PC-9 (cell line): Measurements from ENCODE around the gene TUBB4B. TPM values are rescaled to one million over a fixed set of nuclear protein-coding genes. Genes with fewer than 3 reads are reported as not detected.

ENCODE experiments used
- BruUV-seq: library from RNA; stranded (reverse); fragments of 400-500 nt; replicated peaks from 2 replicates; lab custom pipeline; 2021; lab: Mats Ljungman, UMichigan
- CTCF ChIA-PET: fragments of 300-600 bp; sonication (Branson Sonifier 250); formaldehyde crosslinking; loops from one replicate; lab custom pipeline; 2022; ENCODE audit warnings: antibody characterized with exemption; lab: Charles Lee
- POLR2A ChIA-PET: fragments of 300-600 bp; sonication (Branson Sonifier 250); formaldehyde crosslinking; loops from one replicate; lab custom pipeline; 2022; ENCODE audit warnings: antibody characterized with exemption; ENCODE audit not compliant: unreplicated experiment; lab: Charles Lee
- DNase-seq, 2 experiments: peaks; one replicate each; pipeline versions ENCODE4 v3.0.0 to v3.0.0-alpha.2; 2015 to 2022; ENCODE audit warnings: mixed read lengths in 1 of 2
- H2AFZ ChIP-seq: fragments of 200-600 bp; sonication (generic); 2 replicates; pipeline ENCODE4 v1.8.1; 2017; ENCODE audit warnings: antibody characterized with exemption
- H3F3A ChIP-seq: fragments of 200-600 bp; sonication (generic); 2 replicates; pipeline ENCODE4 v1.8.1; 2017; ENCODE audit warnings: antibody characterized with exemption, mild to moderate bottlenecking, low read depth; ENCODE audit not compliant: insufficient read depth
- H3K27ac ChIP-seq: fragments of 200-600 bp; sonication (generic); 2 replicates; pipeline ENCODE4 v1.6.1; 2016; ENCODE audit warnings: mixed run types
- H3K27me3 ChIP-seq: fragments of 200-600 bp; sonication (generic); 2 replicates; pipeline ENCODE4 v1.6.1; 2016; ENCODE audit warnings: low read depth, mixed run types; ENCODE audit not compliant: insufficient read depth
- H3K36me3 ChIP-seq: fragments of 200-600 bp; sonication (generic); 2 replicates; pipeline ENCODE4 v1.6.1; 2016; ENCODE audit warnings: low read depth, mixed run types
- H3K4me1 ChIP-seq: fragments of 200-600 bp; sonication (generic); replicated peaks from 2 replicates; pipeline ENCODE4 v1.6.1; 2016; ENCODE audit warnings: mixed run types; ENCODE audit not compliant: insufficient read depth
- H3K4me2 ChIP-seq: fragments of 200-600 bp; sonication (generic); 2 replicates; pipeline ENCODE4 v1.6.1; 2017; ENCODE audit warnings: mixed run types
- H3K4me3 ChIP-seq: fragments of 200-600 bp; sonication (generic); 2 replicates; pipeline ENCODE4 v1.6.1; 2016; ENCODE audit warnings: mixed run types
- H3K79me2 ChIP-seq: fragments of 200-600 bp; sonication (generic); 2 replicates; pipeline ENCODE4 v1.6.1; 2017; ENCODE audit warnings: low read depth, mixed run types
- H3K9me2 ChIP-seq: fragments of 200-600 bp; sonication (generic); 2 replicates; pipeline ENCODE4 v1.8.1; 2017; ENCODE audit warnings: mild to moderate bottlenecking; ENCODE audit not compliant: insufficient read depth
- H3K9me3 ChIP-seq: fragments of 200-600 bp; sonication (generic); 2 replicates; pipeline ENCODE4 v1.8.1; 2016; ENCODE audit warnings: low read depth; ENCODE audit not compliant: insufficient read depth
- H4K20me1 ChIP-seq: fragments of 200-600 bp; sonication (generic); 2 replicates; pipeline ENCODE4 v1.8.1; 2017; ENCODE audit not compliant: insufficient read depth
- EZH2 ChIP-seq: fragments of 200-600 bp; sonication (generic); IDR thresholded peaks from 2 replicates; pipeline ENCODE4 v1.8.0; 2017; ENCODE audit warnings: antibody characterized with exemption, low read depth
- intact Hi-C: fragments of 100-400 bp; cut with micrococcal nuclease; formaldehyde crosslinking; loops from one replicate; pipeline ENCODE4 v1.10.0; 2022; ENCODE audit not compliant: unreplicated experiment
- total RNA-seq: library from RNA; stranded (reverse); gene quantifications from 2 replicates; pipeline ENCODE4 v1.2.3, GENCODE V29; 2021
- TF ChIP-seq, protein P1 (sequence below): fragments of 200-600 bp; sonication (generic); conservative IDR thresholded peaks from 2 replicates; pipeline ENCODE4 v1.6.1; 2017; ENCODE audit warnings: mixed run types, antibody characterized with exemption, mild to moderate bottlenecking, moderate library complexity

TUBB4B gene
- total RNA-seq, 1 experiment from 2014 or later: 494 TPM

DNA sequence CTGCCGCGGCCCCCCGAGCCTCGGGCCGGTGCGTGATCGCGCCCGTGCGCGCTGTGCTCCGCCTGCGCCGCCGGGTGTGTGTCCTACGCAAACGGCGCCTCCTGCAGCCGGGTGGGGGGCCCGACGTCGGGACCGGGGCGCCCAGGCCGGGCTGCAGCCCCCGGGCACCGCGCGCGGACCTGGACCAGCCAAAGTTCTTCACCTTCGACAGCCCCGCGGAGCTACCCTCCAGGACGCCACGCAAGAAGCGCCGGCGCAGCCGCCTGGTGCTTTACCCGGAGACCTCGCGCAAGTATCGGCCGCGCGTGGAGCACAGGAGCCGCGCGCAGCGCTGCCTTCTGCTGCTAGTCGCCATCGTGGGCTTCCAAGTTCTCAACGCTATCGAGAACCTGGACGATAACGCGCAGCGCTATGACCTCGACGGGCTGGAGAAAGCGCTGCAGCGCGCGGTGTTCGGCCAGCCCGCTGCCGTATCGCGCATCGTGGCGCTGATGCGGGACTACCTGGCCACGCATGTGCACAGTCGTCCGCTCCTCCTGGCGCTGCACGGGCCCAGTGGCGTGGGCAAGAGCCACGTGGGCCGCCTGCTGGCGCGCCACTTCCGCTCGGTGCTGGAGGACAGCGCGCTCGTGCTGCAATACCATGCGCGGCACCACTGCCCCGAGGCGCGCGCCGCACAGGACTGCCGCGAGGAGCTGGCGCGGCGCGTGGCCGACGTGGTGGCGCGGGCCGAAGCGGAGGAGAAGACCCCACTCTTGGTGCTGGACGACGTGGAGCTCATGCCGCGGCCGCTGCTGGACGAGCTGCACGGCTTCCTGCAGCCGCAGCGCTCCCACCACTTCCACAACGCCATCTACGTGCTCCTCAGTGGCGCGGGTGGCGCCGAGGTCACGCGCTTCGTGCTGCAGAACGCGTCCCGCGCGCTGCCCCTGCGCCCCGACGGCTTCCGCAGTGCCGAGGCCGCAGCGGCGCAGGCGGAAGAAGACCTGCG lies 37.9 kb downstream of the TUBB4B start:
- ChIA-PET POLR2A (no interaction called here), CTCF (no interaction called here)
- H4K20me1 ChIP-seq: no peaks in the 10 kb centered on the region
- no peaks in the 10 kb centered on the region for H3K9me2 ChIP-seq
- peak overlapping the region; percentile 89; the same call in 1 of the 2 replicates for H3K4me3 ChIP-seq
- peaks cover 16% of the 10 kb centered on the region for H3K4me1 ChIP-seq
- H3K79me2 ChIP-seq: peaks cover 26% of the 10 kb centered on the region; the same call in 1 of the 2 replicates
- no peak for DNase-seq
- H3K36me3 ChIP-seq: peaks cover 7% of the 10 kb centered on the region; the same call in 1 of the 2 replicates
- no peak overlapping the region for H3K27ac ChIP-seq
- H3K4me2 ChIP-seq: peak overlapping the region; percentile 83
- peaks cover 24% of the 10 kb centered on the region for H3F3A ChIP-seq
- no TSS peak for BruUV-seq
- H2AFZ ChIP-seq: no peak overlapping the region
- intact Hi-C loops: no loop called here
- H3K9me3 ChIP-seq: no peaks in the 10 kb centered on the region
- TF ChIP-seq, protein P1, sequence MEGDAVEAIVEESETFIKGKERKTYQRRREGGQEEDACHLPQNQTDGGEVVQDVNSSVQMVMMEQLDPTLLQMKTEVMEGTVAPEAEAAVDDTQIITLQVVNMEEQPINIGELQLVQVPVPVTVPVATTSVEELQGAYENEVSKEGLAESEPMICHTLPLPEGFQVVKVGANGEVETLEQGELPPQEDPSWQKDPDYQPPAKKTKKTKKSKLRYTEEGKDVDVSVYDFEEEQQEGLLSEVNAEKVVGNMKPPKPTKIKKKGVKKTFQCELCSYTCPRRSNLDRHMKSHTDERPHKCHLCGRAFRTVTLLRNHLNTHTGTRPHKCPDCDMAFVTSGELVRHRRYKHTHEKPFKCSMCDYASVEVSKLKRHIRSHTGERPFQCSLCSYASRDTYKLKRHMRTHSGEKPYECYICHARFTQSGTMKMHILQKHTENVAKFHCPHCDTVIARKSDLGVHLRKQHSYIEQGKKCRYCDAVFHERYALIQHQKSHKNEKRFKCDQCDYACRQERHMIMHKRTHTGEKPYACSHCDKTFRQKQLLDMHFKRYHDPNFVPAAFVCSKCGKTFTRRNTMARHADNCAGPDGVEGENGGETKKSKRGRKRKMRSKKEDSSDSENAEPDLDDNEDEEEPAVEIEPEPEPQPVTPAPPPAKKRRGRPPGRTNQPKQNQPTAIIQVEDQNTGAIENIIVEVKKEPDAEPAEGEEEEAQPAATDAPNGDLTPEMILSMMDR: no peak
- TF ChIP-seq EZH2: no peak
- H3K27me3 ChIP-seq: no peaks in the 10 kb centered on the region

DNA sequence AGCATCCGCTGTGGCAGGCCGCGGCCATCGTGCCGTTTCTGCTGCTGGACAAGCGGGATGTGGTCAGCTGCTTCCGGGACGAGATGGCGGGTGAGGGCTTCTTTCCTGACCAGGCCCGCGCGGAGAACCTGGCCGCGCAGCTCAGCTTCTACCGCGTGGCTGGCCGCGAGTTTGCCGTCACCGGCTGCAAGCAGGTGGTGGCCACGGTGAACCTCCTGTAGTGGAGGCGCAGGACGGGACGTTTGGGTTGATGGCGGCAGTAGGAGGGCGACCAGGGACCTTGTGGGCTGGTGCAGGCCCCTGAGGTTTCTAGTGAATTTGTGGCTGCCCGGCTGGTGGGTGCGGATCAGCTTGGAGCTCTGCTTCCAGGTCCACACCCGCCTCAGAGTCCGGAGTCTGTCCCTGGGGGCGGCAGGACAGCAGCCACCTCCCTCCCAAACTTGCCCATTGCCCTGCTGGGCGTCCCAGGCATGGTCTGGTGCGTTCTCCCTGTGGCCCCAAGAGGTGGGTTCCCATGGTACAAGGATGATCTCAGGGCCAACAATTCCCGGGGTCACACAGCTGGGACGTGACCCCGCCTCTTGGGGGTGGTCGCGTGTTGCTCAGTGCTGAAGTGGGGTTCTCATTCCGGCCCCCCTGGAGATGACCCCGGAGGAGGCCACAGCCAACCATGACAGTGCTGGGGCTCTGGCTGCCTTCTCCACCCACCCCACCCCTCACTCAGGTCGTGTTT lies 38.8 kb downstream of the TUBB4B start:
- Histone ChIP-seq H3K36me3 (peaks cover 7% of the 10 kb centered on the region; the same call in 1 of the 2 replicates), H3K27me3 (no peaks in the 10 kb centered on the region), H3K4me3 (no peak overlapping the region), H3K9me2 (no peaks in the 10 kb centered on the region), H3K4me1 (peaks cover 16% of the 10 kb centered on the region), H2AFZ (no peak overlapping the region), H3F3A (peaks cover 22% of the 10 kb centered on the region), H3K27ac (no peak overlapping the region), H4K20me1 (no peaks in the 10 kb centered on the region), H3K79me2 (peaks cover 26% of the 10 kb centered on the region; the same call in 1 of the 2 replicates), H3K4me2 (no peak overlapping the region), H3K9me3 (no peaks in the 10 kb centered on the region)
- intact Hi-C loops: no loop called here
- CTCF ChIA-PET: no interaction called here
- TF ChIP-seq, protein P1: no peak
- TF ChIP-seq EZH2: no peak
- POLR2A ChIA-PET: no interaction called here
- BruUV-seq: no TSS peak
- DNase-seq: no peak

DNA sequence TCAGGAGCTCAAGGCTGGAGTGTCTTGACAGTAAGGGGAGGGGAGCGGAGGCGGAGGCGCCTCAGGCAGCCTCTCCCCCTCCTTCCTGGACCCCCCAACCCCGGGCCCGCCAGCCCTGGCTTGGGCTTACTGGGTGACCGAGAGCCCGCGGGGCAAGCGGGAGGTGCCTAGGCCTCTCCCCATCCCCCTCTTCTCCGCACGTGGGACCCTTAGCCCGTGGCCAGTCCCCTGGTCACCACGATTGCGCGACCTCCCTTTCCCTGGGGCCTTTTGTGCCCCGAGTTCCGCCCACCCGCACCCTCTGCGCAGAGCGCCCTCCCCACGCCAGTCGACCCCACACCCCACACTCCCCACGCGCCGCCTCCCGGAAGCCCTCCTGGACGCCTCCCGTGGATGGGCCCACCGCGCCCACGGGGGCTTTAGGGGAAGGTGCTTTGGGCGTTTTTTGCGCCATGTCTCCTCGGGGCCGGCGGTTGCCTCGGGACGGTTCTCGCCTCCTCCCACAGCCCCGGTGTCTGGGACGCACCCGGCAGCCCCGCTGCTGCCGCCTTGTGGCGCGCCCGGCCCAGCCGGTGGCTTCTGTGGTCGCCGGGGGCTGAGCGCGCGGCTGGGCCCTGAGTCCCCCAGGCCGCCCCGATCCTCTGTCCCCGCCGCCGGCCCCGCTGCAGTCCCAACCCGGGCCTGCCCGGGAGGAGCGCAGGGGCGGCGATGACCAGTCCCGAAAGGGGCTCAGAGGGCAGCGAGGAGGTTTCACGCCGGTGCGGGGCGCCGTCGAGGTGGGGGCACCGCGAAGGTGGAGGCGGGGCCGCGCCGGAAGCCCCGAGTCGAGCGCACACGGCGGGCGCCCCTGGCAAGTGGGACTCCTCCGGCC lies 39.6 kb downstream of the TUBB4B start:
- no peak overlapping the region for H2AFZ ChIP-seq
- peaks cover 7% of the 10 kb centered on the region; the same call in 1 of the 2 replicates for H3K36me3 ChIP-seq
- no peaks in the 10 kb centered on the region for H3K9me2 ChIP-seq
- CTCF ChIA-PET: no interaction called here
- H4K20me1 ChIP-seq: no peaks in the 10 kb centered on the region
- DNase-seq: no peak
- no peak overlapping the region for H3K4me2 ChIP-seq
- peaks cover 26% of the 10 kb centered on the region; the same call in 1 of the 2 replicates for H3K79me2 ChIP-seq
- peaks cover 16% of the 10 kb centered on the region for H3F3A ChIP-seq
- POLR2A ChIA-PET: no interaction called here
- intact Hi-C loops: no loop called here
- BruUV-seq: no TSS peak
- peaks cover 16% of the 10 kb centered on the region for H3K4me1 ChIP-seq
- TF ChIP-seq, protein P1: no peak
- TF ChIP-seq EZH2: no peak
- no peaks in the 10 kb centered on the region for H3K9me3 ChIP-seq
- no peak overlapping the region for H3K27ac ChIP-seq
- no peak overlapping the region for H3K4me3 ChIP-seq
- H3K27me3 ChIP-seq: no peaks in the 10 kb centered on the region
